Measurements from ENCODE around the gene SLC1A5. TPM values are rescaled to one million over a fixed set of nuclear protein-coding genes. Genes with fewer than 3 reads are reported as not detected.
A peak's percentile ranks its signal among the peaks of the same experiment; 100 is the strongest.
"Not testable (repeated sequence)": the region's sequence is repeated elsewhere in the genome, so short reads cannot be mapped to it uniquely, and the experiment has no call there.

The SLC1A5 gene
- polyA plus RNA-seq, 1 donor = 84.9 TPM

- Histone ChIP-seq H3K27me3 (ENCODE audit: control insufficient read depth, insufficient read depth, low read length) (no peaks in the 10 kb centered on the region), H3K4me3 (ENCODE audit: low read length) (no peak overlapping the region), H3K36me3 (ENCODE audit: control insufficient read depth, insufficient read depth, low read length) (peaks cover 23% of the 10 kb centered on the region), H3K9me3 (ENCODE audit: control insufficient read depth, low read depth, low read length) (no peaks in the 10 kb centered on the region), H3K27ac (ENCODE audit: low read length) (no peak overlapping the region), H3K4me1 (ENCODE audit: control insufficient read depth, insufficient read depth, low read length) (peaks cover 15% of the 10 kb centered on the region)
- no CpG with 5 or more reads among the region's 12 CpGs for WGBS (ENCODE audit: insufficient coverage, low lambda C conversion rate)
- DNase-seq = no peak
These were observed 16.0 kb downstream of the SLC1A5 start for GRCh38 chr19:46772170-46773017.

- not testable (repeated sequence) for H3K4me3 ChIP-seq (ENCODE audit: low read length); H3K36me3 ChIP-seq (ENCODE audit: control insufficient read depth, insufficient read depth, low read length); H3K9me3 ChIP-seq (ENCODE audit: control insufficient read depth, low read depth, low read length); H3K27me3 ChIP-seq (ENCODE audit: control insufficient read depth, insufficient read depth, low read length)
- peak overlapping the region; percentile 50 for H3K27ac ChIP-seq (ENCODE audit: low read length)
- peak in 1 of 2 donors; percentile 61 for DNase-seq
- peaks cover 19% of the 10 kb centered on the region for H3K4me1 ChIP-seq (ENCODE audit: control insufficient read depth, insufficient read depth, low read length)
- no CpG with 5 or more reads among the region's 4 CpGs for WGBS (ENCODE audit: insufficient coverage, low lambda C conversion rate)
These were observed 19.6 kb downstream of the SLC1A5 start for GRCh38 chr19:46768746-46769145.

GRCh38 chr19:46766569-46767317, 21.7 kb downstream of the SLC1A5 start:
- Histone ChIP-seq H3K4me3 (ENCODE audit: low read length) (no peak overlapping the region), H3K27me3 (ENCODE audit: control insufficient read depth, insufficient read depth, low read length) (no peaks in the 10 kb centered on the region), H3K27ac (ENCODE audit: low read length) (no peak overlapping the region), H3K9me3 (ENCODE audit: control insufficient read depth, low read depth, low read length) (no peaks in the 10 kb centered on the region), H3K4me1 (ENCODE audit: control insufficient read depth, insufficient read depth, low read length) (peaks cover 19% of the 10 kb centered on the region), H3K36me3 (ENCODE audit: control insufficient read depth, insufficient read depth, low read length) (no peaks in the 10 kb centered on the region)
- 100% methylated on average over 2 of the region's 18 CpGs for WGBS (ENCODE audit: insufficient coverage, low lambda C conversion rate)
- no peak for DNase-seq

GRCh38 chr19:46764817-46765291, 23.5 kb downstream of the SLC1A5 start:
- DNase-seq = peak; percentile 69 to 81
- peaks cover 19% of the 10 kb centered on the region for H3K4me1 ChIP-seq (ENCODE audit: control insufficient read depth, insufficient read depth, low read length)
- H3K9me3 ChIP-seq (ENCODE audit: control insufficient read depth, low read depth, low read length) = no peaks in the 10 kb centered on the region
- no peaks in the 10 kb centered on the region for H3K36me3 ChIP-seq (ENCODE audit: control insufficient read depth, insufficient read depth, low read length)
- no CpG with 5 or more reads among the region's 11 CpGs for WGBS (ENCODE audit: insufficient coverage, low lambda C conversion rate)
- peak overlapping the region; percentile 59 for H3K27ac ChIP-seq (ENCODE audit: low read length)
- H3K4me3 ChIP-seq (ENCODE audit: low read length) = no peak overlapping the region
- no peaks in the 10 kb centered on the region for H3K27me3 ChIP-seq (ENCODE audit: control insufficient read depth, insufficient read depth, low read length)

GRCh38 chr19:46762245-46762890, 26.0 kb downstream of the SLC1A5 start:
- Histone ChIP-seq H3K36me3 (ENCODE audit: control insufficient read depth, insufficient read depth, low read length) (peaks cover 4% of the 10 kb centered on the region), H3K9me3 (ENCODE audit: control insufficient read depth, low read depth, low read length) (no peaks in the 10 kb centered on the region), H3K27me3 (ENCODE audit: control insufficient read depth, insufficient read depth, low read length) (no peaks in the 10 kb centered on the region), H3K4me1 (ENCODE audit: control insufficient read depth, insufficient read depth, low read length) (peaks cover 4% of the 10 kb centered on the region), H3K4me3 (ENCODE audit: low read length) (no peak overlapping the region), H3K27ac (ENCODE audit: low read length) (no peak overlapping the region)
- no CpG with 5 or more reads among the region's 6 CpGs for WGBS (ENCODE audit: insufficient coverage, low lambda C conversion rate)
- peak in 1 of 2 donors; percentile 37 for DNase-seq

GRCh38 chr19:46761418-46761831, 27.0 kb downstream of the SLC1A5 start:
- Histone ChIP-seq H3K4me3 (ENCODE audit: low read length) (no peak overlapping the region), H3K27me3 (ENCODE audit: control insufficient read depth, insufficient read depth, low read length) (no peaks in the 10 kb centered on the region), H3K4me1 (ENCODE audit: control insufficient read depth, insufficient read depth, low read length) (peaks cover 4% of the 10 kb centered on the region), H3K27ac (ENCODE audit: low read length) (no peak overlapping the region), H3K36me3 (ENCODE audit: control insufficient read depth, insufficient read depth, low read length) (peaks cover 9% of the 10 kb centered on the region), H3K9me3 (ENCODE audit: control insufficient read depth, low read depth, low read length) (no peaks in the 10 kb centered on the region)
- WGBS (ENCODE audit: insufficient coverage, low lambda C conversion rate) = 83% methylated on average over 1 of the region's 5 CpGs
- DNase-seq = no peak

GRCh38 chr19:46760897-46761296, 27.5 kb downstream of the SLC1A5 start:
- not testable (repeated sequence) for H3K4me1 ChIP-seq (ENCODE audit: control insufficient read depth, insufficient read depth, low read length); H3K27ac ChIP-seq (ENCODE audit: low read length)

GRCh38 chr19:46760363-46760762, 28.0 kb downstream of the SLC1A5 start:
- Histone ChIP-seq H3K4me3 (ENCODE audit: low read length) (no peak overlapping the region), H3K27ac (ENCODE audit: low read length) (no peak overlapping the region), H3K27me3 (ENCODE audit: control insufficient read depth, insufficient read depth, low read length) (no peaks in the 10 kb centered on the region), H3K9me3 (ENCODE audit: control insufficient read depth, low read depth, low read length) (no peaks in the 10 kb centered on the region), H3K4me1 (ENCODE audit: control insufficient read depth, insufficient read depth, low read length) (peaks cover 4% of the 10 kb centered on the region), H3K36me3 (ENCODE audit: control insufficient read depth, insufficient read depth, low read length) (peaks cover 9% of the 10 kb centered on the region)
- no peak for DNase-seq
- WGBS (ENCODE audit: insufficient coverage, low lambda C conversion rate) = no CpG with 5 or more reads among the region's 5 CpGs

More at GRCh38 chr19:46760897-46761296, 27.5 kb downstream of the SLC1A5 start:
- not testable (repeated sequence) for H3K36me3 ChIP-seq (ENCODE audit: control insufficient read depth, insufficient read depth, low read length); H3K4me3 ChIP-seq (ENCODE audit: low read length); DNase-seq; H3K27me3 ChIP-seq (ENCODE audit: control insufficient read depth, insufficient read depth, low read length); H3K9me3 ChIP-seq (ENCODE audit: control insufficient read depth, low read depth, low read length)
- WGBS (ENCODE audit: insufficient coverage, low lambda C conversion rate) = no CpG with 5 or more reads among the region's 4 CpGs

GRCh38 chr19:46759817-46760333, 28.5 kb downstream of the SLC1A5 start:
- H3K27me3 ChIP-seq (ENCODE audit: control insufficient read depth, insufficient read depth, low read length) = no peaks in the 10 kb centered on the region
- no peak overlapping the region for H3K27ac ChIP-seq (ENCODE audit: low read length)
- no peaks in the 10 kb centered on the region for H3K9me3 ChIP-seq (ENCODE audit: control insufficient read depth, low read depth, low read length)
- peaks cover 9% of the 10 kb centered on the region for H3K36me3 ChIP-seq (ENCODE audit: control insufficient read depth, insufficient read depth, low read length)
- H3K4me1 ChIP-seq (ENCODE audit: control insufficient read depth, insufficient read depth, low read length) = peaks cover 4% of the 10 kb centered on the region
- no peak overlapping the region for H3K4me3 ChIP-seq (ENCODE audit: low read length)
- WGBS (ENCODE audit: insufficient coverage, low lambda C conversion rate) = no CpG with 5 or more reads among the region's 7 CpGs
- no peak for DNase-seq

GRCh38 chr19:46759206-46759605, 29.2 kb downstream of the SLC1A5 start:
- H3K9me3 ChIP-seq (ENCODE audit: control insufficient read depth, low read depth, low read length) = no peaks in the 10 kb centered on the region
- H3K4me3 ChIP-seq (ENCODE audit: low read length) = no peak overlapping the region
- no CpG with 5 or more reads among the region's 6 CpGs for WGBS (ENCODE audit: insufficient coverage, low lambda C conversion rate)
- H3K4me1 ChIP-seq (ENCODE audit: control insufficient read depth, insufficient read depth, low read length) = no peaks in the 10 kb centered on the region
- no peaks in the 10 kb centered on the region for H3K27me3 ChIP-seq (ENCODE audit: control insufficient read depth, insufficient read depth, low read length)
- no peak for DNase-seq
- peaks cover 9% of the 10 kb centered on the region for H3K36me3 ChIP-seq (ENCODE audit: control insufficient read depth, insufficient read depth, low read length)
- no peak overlapping the region for H3K27ac ChIP-seq (ENCODE audit: low read length)
